ENCODE measurements around the gene LRCH4. TPM values are rescaled to one million over a fixed set of nuclear protein-coding genes. Genes with fewer than 3 reads are reported as not detected.

LRCH4 gene
- total RNA-seq = 9.0 and 9.6 TPM in 2 replicates

GRCh38 chr7:100585511-100586265 lies at the start of gene LRCH4:
LRCH4 (minus strand) TSS chr7:100586129; CDS start chr7:100586100, 29 bp downstream.

GRCh38 chr7:100611983-100612729 lies 26.2 kb upstream of the LRCH4 start, which contains the start of gene MOSPD3:
MOSPD3 (plus strand) TSS chr7:100612540; CDS start chr7:100612792, 252 bp downstream.

GRCh38 chr7:100586266-100587025 lies 517 bp upstream of the LRCH4 start, which contains the start of gene FBXO24:
FBXO24 (plus strand) TSS chr7:100586328; CDS start chr7:100586626, 298 bp downstream.

GRCh38 chr7:100573691-100574361 lies 12.1 kb downstream of the LRCH4 start, which contains the start of gene SAP25:
SAP25 (minus strand) TSS chr7:100573900; CDS start chr7:100573742, 158 bp downstream.

GRCh38 chr7:100538654-100539435 lies 47.1 kb downstream of the LRCH4 start, which contains the start of gene AGFG2:
AGFG2 (plus strand) TSS chr7:100539203; CDS start chr7:100539347, 144 bp downstream.

Other genes with a start within 250 kb of the LRCH4 start
- 5.0 and 5.4 TPM in 2 replicates for gene PILRB, start 228.0 kb downstream of the LRCH4 start, total RNA-seq
- 0.26 and 0.32 TPM in 2 replicates for gene PILRA, start 212.6 kb downstream of the LRCH4 start, total RNA-seq
- gene ZCWPW1, start 157.4 kb downstream of the LRCH4 start, total RNA-seq = 2.1 and 2.7 TPM in 2 replicates
- gene MEPCE, start 156.3 kb downstream of the LRCH4 start, total RNA-seq = 29.6 and 31.0 TPM in 2 replicates
- 5.9 and 11.8 TPM in 2 replicates for gene PPP1R35, start 149.6 kb downstream of the LRCH4 start, total RNA-seq
- gene SPACDR, start 121.9 kb downstream of the LRCH4 start, total RNA-seq = 0.17 and 0.32 TPM in 2 replicates
- gene TSC22D4, start 106.9 kb downstream of the LRCH4 start, total RNA-seq = 7.5 and 14.5 TPM in 2 replicates
- 2.0 and 2.4 TPM in 2 replicates for gene NYAP1, start 102.2 kb downstream of the LRCH4 start, total RNA-seq
- gene AGFG2, start 46.9 kb downstream of the LRCH4 start, total RNA-seq = 3.0 and 4.3 TPM in 2 replicates
- 0.16 TPM in 1 of 2 replicates, not detected in the other for gene SAP25, start 12.2 kb downstream of the LRCH4 start, total RNA-seq
- gene FBXO24, start 199 bp upstream of the LRCH4 start, total RNA-seq = 0.43 and 0.47 TPM in 2 replicates
- 102 and 107 TPM in 2 replicates for gene PCOLCE, start 16.2 kb upstream of the LRCH4 start, total RNA-seq
- 4.0 and 5.4 TPM in 2 replicates for gene MOSPD3, start 26.4 kb upstream of the LRCH4 start, total RNA-seq
- 0.26 TPM in 1 of 2 replicates, not detected in the other for gene TFR2, start 55.4 kb upstream of the LRCH4 start, total RNA-seq
- not detected in 2 replicates for gene ACTL6B, start 70.3 kb upstream of the LRCH4 start, total RNA-seq
- 53.9 and 54.8 TPM in 2 replicates for gene GNB2, start 87.6 kb upstream of the LRCH4 start, total RNA-seq
- gene GIGYF1, start 108.1 kb upstream of the LRCH4 start, total RNA-seq = 13.6 and 22.8 TPM in 2 replicates
- gene POP7, start 120.0 kb upstream of the LRCH4 start, total RNA-seq = 26.2 and 31.2 TPM in 2 replicates
- gene EPO, start 134.3 kb upstream of the LRCH4 start, total RNA-seq = not detected in 2 replicates
- not detected in 2 replicates for gene ZAN, start 147.5 kb upstream of the LRCH4 start, total RNA-seq
- gene EPHB4, start 241.4 kb upstream of the LRCH4 start, total RNA-seq = 41.0 and 95.5 TPM in 2 replicates